Peyer's patch (tissue), 4 donors: ENCODE results near the gene SAMM50.

ENCODE experiments used
- CTCF ChIP-seq, 6 experiments: fragments of 450-650 bp in 4 of 6; fragments of 200-600 bp in 2 of 6; sonication (generic) in 1 of 6; IDR thresholded peaks; one replicate each; pipeline ENCODE4 v1.5.1; 2017 to 2019; ENCODE audit warnings: antibody characterized with exemption in 6 of 6, mild to moderate bottlenecking in 3 of 6, moderate library complexity in 1 of 6
- POLR2A ChIP-seq, 2 donors: fragments of 450-650 bp; IDR thresholded peaks; one replicate each; pipeline ENCODE4 v1.5.1; 2017; ENCODE audit warnings: antibody characterized with exemption in 2 of 2, mild to moderate bottlenecking in 2 of 2, moderate library complexity in 2 of 2

DNA sequence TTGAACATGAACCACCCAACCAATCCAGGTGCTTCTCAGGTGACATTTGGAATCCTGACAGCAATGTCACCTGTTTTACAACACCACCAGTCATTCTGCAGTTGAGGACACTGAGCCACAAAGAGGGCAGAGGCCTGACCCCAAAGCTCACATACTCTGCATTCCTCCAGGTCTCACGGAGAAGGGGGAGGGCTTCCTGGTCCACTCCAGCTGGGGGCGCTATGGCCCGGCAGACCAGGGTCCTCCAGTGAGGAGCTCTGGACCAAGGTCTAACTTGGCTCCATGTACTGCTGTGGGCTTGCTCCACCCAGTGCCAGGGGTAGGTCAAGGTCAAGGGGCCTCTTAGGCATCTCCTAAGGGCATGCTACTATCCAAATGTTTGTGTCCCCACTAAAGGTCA lies 33.1 kb upstream of the SAMM50 start:
- TF ChIP-seq CTCF (IDR thresholded peaks at IDR 0.05): no peak
- no peak for TF ChIP-seq POLR2A (IDR thresholded peaks at IDR 0.05)
